Colonic mucosa (tissue), 4 donors: Measurements from ENCODE around the gene BPIFB1. TPM values are rescaled to one million over a fixed set of nuclear protein-coding genes. Genes with fewer than 3 reads are reported as not detected.

ENCODE experiments used
- DNase-seq: peaks from one replicate; pipeline ENCODE4 v3.0.0-alpha.2; 2020
- H3K27ac ChIP-seq: fragments of 200-600 bp; one replicate; pipeline ENCODE4 v1.8.0; 2021
- H3K27me3 ChIP-seq: fragments of 200-600 bp; one replicate; pipeline ENCODE4 v1.8.0; 2021
- H3K36me3 ChIP-seq: fragments of 200-600 bp; one replicate; pipeline ENCODE4 v1.8.0; 2021
- H3K4me1 ChIP-seq: fragments of 200-600 bp; one replicate; pipeline ENCODE4 v1.8.0; 2021; ENCODE audit warnings: mild to moderate bottlenecking
- H3K4me3 ChIP-seq: fragments of 200-600 bp; one replicate; pipeline ENCODE4 v1.8.0; 2021
- H3K9ac ChIP-seq, 2 donors: one replicate each; pipeline ENCODE4 v1.7.0; 2013; ENCODE audit warnings: control low read depth in 2 of 2, low read depth in 2 of 2, low read length in 2 of 2
- H3K9me3 ChIP-seq: fragments of 200-600 bp; one replicate; pipeline ENCODE4 v1.8.0; 2021
- intact Hi-C: fragments of 100-400 bp; cut with DNase I; formaldehyde crosslinking; loops from one replicate; pipeline ENCODE4 v1.14.1; 2022
- total RNA-seq, 2 donors: library from RNA; stranded (reverse); fragmentation: NEBNext Ultra II Directional in 1 of 2; extraction: Animal tissue kit (Norgen Biotek cat#: 25700) in 1 of 2; gene quantifications; one replicate each; pipeline ENCODE4 v1.2.1, GENCODE V29; 2021
- TF ChIP-seq, protein P1 (sequence below): fragments of 200-600 bp; IDR thresholded peaks from one replicate; pipeline ENCODE4 v1.8.0; 2022; ENCODE audit warnings: antibody characterized with exemption, mild to moderate bottlenecking
- donor health status: healthy.
- donor health status: DM: no; HTN: no; CAD: no.
- donor health status: DM: no; HTN: no; CAD: no.

BPIFB1 gene
- total RNA-seq, 2 donors from 2014 or later, result 0.20 TPM; not detected in 1

DNA sequence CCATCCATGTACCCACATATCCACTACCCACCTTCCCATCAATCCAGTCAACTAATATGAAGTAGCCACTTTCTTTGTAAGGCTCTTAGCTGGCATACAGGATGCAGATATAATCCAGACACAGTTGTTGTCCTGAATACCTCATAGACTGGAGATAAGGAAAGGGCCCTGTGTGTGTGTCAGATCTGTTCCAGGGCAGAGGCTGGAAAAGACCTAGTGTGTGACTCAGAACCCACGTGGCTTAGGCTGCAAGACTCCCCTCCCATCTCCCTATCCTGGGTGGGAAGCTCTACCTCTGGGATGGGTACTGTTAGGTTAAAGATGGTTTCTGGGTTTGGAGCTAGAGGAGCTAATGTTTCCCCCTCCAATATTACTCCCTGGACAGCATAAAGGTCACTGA, 43.6 kb upstream of the BPIFB1 start:
- intact Hi-C loops, result no loop called here
- TF ChIP-seq, protein P1, sequence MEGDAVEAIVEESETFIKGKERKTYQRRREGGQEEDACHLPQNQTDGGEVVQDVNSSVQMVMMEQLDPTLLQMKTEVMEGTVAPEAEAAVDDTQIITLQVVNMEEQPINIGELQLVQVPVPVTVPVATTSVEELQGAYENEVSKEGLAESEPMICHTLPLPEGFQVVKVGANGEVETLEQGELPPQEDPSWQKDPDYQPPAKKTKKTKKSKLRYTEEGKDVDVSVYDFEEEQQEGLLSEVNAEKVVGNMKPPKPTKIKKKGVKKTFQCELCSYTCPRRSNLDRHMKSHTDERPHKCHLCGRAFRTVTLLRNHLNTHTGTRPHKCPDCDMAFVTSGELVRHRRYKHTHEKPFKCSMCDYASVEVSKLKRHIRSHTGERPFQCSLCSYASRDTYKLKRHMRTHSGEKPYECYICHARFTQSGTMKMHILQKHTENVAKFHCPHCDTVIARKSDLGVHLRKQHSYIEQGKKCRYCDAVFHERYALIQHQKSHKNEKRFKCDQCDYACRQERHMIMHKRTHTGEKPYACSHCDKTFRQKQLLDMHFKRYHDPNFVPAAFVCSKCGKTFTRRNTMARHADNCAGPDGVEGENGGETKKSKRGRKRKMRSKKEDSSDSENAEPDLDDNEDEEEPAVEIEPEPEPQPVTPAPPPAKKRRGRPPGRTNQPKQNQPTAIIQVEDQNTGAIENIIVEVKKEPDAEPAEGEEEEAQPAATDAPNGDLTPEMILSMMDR, result no peak

DNA sequence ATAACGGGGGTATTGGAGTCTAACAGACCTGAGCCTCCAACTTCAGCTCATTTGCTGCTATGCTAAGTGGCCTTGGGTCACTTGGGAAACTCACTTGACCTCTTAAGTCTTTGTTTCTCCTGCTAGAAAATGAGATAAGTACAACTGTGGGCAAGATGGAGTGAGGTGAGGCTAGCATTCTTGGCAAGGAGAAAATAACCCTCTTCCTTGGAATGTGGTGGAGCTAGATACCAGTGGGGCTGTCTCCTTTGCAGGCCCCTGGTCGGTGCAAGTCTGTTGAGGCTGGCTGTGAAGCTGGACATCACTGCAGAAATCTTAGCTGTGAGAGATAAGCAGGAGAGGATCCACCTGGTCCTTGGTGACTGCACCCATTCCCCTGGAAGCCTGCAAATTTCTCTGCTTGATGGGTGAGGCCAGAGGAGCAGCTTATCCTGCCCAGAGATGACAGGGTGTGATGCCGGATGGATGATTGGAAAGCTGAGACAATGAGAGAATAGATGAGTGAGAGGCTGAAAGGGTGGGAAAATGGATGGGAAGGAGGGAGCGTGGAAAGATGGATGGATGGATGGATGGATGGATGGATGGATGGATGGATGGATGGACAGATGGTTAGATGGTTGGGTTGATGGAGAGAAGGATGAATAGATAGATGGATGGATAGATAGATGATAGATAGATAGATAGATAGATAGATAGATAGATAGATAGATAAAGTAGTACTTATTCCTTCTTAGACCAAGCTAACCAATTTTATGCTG, 42.9 kb upstream of the BPIFB1 start:
- intact Hi-C loops, result no loop called here
- DNase-seq, result no peak
- no peak overlapping the region for H3K4me3 ChIP-seq
- H3K9me3 ChIP-seq, result no peaks in the 10 kb centered on the region
- H3K27ac ChIP-seq, result no peak overlapping the region
- TF ChIP-seq, protein P1, result no peak
- H3K36me3 ChIP-seq, result no peaks in the 10 kb centered on the region
- no peaks in the 10 kb centered on the region for H3K27me3 ChIP-seq
- no peaks in the 10 kb centered on the region for H3K4me1 ChIP-seq
- no peak overlapping the region for H3K9ac ChIP-seq

More for the DNA sequence above, 43.6 kb upstream of the BPIFB1 start:
- Histone ChIP-seq H3K9me3 (no peaks in the 10 kb centered on the region), H3K4me3 (no peak overlapping the region), H3K9ac (no peak overlapping the region), H3K36me3 (no peaks in the 10 kb centered on the region), H3K27me3 (no peaks in the 10 kb centered on the region), H3K27ac (no peak overlapping the region), H3K4me1 (no peaks in the 10 kb centered on the region)
- DNase-seq, result no peak

DNA sequence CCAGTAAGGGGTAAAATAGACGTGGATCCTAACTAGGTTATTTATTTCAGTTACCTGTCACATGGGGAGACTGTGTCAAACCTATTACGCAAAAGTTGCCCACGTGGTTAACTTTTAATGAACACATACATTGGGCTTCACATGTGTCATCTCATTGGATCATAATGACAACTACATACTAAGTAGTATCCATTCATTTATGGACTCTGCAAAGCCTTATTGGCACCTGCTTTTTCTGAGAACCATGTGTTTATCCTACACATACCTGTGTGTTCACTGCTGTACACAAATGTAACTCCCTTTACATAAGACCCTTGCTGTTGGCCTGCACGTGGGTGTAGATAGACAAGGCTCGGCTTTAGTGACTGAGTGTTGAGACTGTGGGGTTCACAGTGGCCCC, 42.1 kb upstream of the BPIFB1 start:
- Histone ChIP-seq H3K4me1 (no peaks in the 10 kb centered on the region), H3K9me3 (no peaks in the 10 kb centered on the region), H3K27ac (no peak overlapping the region), H3K36me3 (no peaks in the 10 kb centered on the region), H3K9ac (no peak overlapping the region), H3K27me3 (no peaks in the 10 kb centered on the region), H3K4me3 (no peak overlapping the region)
- TF ChIP-seq, protein P1, result no peak
- intact Hi-C loops, result no loop called here
- DNase-seq, result no peak

DNA sequence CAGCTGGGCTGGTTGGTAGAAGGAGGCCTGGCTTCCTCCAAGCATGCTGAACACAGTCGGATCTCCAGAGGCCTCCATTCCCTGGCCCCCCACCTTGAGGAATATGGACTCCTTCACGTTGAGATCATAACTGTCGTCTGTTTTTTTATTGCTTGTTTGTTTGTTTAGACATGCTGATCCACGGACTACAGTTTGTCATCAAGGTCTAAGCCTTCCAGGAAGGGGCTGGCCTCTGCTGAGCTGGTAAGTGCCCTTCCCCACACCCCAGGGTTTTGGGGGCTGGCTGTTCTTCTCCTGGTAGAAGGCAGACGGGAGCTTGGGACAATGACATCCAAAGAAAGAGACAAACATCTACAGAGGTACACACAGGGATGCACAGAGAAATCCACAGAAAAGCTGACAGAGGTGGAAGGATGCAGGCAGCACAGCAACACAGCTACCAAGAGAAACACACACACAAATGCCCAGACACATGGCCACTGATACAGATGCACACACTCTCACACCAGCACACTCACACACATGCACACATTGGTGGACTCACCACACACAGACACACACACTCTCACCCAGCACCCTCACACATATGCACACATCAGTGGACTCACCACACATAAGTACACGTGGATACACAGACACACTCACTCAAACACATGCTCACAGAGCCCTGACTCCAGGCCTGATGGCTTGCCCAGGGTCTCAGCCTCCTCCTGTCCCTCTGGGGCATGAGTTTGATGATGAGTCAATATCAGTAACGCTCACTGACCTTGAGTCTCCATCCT, 40.5 kb upstream of the BPIFB1 start:
- H3K27ac ChIP-seq, result no peak overlapping the region
- H3K4me3 ChIP-seq, result no peak overlapping the region
- no peaks in the 10 kb centered on the region for H3K36me3 ChIP-seq
- H3K9ac ChIP-seq, result no peak overlapping the region
- DNase-seq, result no peak
- no peaks in the 10 kb centered on the region for H3K9me3 ChIP-seq
- H3K4me1 ChIP-seq, result no peaks in the 10 kb centered on the region
- TF ChIP-seq, protein P1, result no peak
- H3K27me3 ChIP-seq, result no peaks in the 10 kb centered on the region
- intact Hi-C loops, result no loop called here

DNA sequence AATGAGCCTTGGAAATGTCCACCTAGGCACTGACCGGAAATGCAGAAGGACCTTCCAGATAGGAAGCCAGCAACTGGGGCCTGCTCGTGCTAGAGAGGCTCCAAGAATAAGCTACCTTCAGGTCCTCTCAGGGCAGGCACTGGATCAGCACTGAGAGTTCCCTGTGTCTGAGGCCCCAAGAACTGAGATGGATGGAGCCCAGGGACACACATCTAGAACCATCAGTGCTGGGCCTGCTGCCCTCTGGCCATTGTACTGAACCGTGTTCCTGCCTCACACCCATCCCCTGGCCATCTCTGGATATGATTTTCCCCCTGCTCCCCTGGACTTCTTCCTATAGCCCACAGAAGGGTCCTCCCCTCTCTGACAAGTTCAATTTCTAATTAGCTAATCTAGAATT, 36.9 kb upstream of the BPIFB1 start:
- Histone ChIP-seq H3K9me3 (no peaks in the 10 kb centered on the region), H3K27ac (no peak overlapping the region), H3K36me3 (no peaks in the 10 kb centered on the region), H3K9ac (no peak overlapping the region), H3K4me1 (no peaks in the 10 kb centered on the region), H3K27me3 (no peaks in the 10 kb centered on the region), H3K4me3 (no peak overlapping the region)
- TF ChIP-seq, protein P1, result no peak
- no peak for DNase-seq
- intact Hi-C loops, result no loop called here
